Hepatocyte (in vitro differentiated cells): ENCODE measurements around the gene TMED10. TPM values are rescaled to one million over a fixed set of nuclear protein-coding genes. Genes with fewer than 3 reads are reported as not detected.
"Not testable (repeated sequence)": the region's sequence is repeated elsewhere in the genome, so short reads cannot be mapped to it uniquely, and the experiment has no call there.

Source experiments
- DNase-seq: peaks from one replicate; pipeline ENCODE4 v3.0.0-alpha.2; 2016; ENCODE audit warnings: low spot score
- H2AFZ ChIP-seq: fragments of 200-600 bp; sonication (generic); 2 replicates; pipeline ENCODE4 v1.6.0; 2016; ENCODE audit warnings: antibody characterized with exemption, mild to moderate bottlenecking
- H3K27ac ChIP-seq: fragments of 200-600 bp; sonication (generic); 2 replicates; pipeline ENCODE4 v1.5.1; 2016; ENCODE audit warnings: mild to moderate bottlenecking
- H3K27me3 ChIP-seq: fragments of 200-600 bp; sonication (generic); 2 replicates; pipeline ENCODE4 v1.6.1; 2016
- H3K36me3 ChIP-seq: fragments of 200-600 bp; sonication (generic); replicated peaks from 2 replicates; pipeline ENCODE4 v1.5.1; 2016; ENCODE audit warnings: low read depth; ENCODE audit not compliant: insufficient read depth
- H3K4me1 ChIP-seq: fragments of 200-600 bp; sonication (generic); 2 replicates; pipeline ENCODE4 v1.5.1; 2016; ENCODE audit warnings: mild to moderate bottlenecking, moderate library complexity; ENCODE audit not compliant: insufficient read depth
- H3K4me2 ChIP-seq: fragments of 200-600 bp; sonication (generic); 2 replicates; pipeline ENCODE4 v1.6.0; 2016
- H3K4me3 ChIP-seq: fragments of 200-600 bp; sonication (generic); 2 replicates; pipeline ENCODE4 v1.5.1; 2016; ENCODE audit warnings: mild to moderate bottlenecking
- H3K79me2 ChIP-seq: fragments of 200-600 bp; sonication (generic); 2 replicates; pipeline ENCODE4 v1.6.0; 2017; ENCODE audit warnings: mild to moderate bottlenecking
- H3K9me2 ChIP-seq: fragments of 200-600 bp; sonication (generic); replicated peaks from 2 replicates; pipeline ENCODE4 v1.6.0; 2017; ENCODE audit warnings: mild to moderate bottlenecking; ENCODE audit not compliant: insufficient read depth
- H3K9me3 ChIP-seq: fragments of 200-600 bp; sonication (generic); 2 replicates; pipeline ENCODE4 v1.5.1; 2016; ENCODE audit warnings: low read depth, mild to moderate bottlenecking
- H4K20me1 ChIP-seq: fragments of 200-600 bp; sonication (generic); 2 replicates; pipeline ENCODE4 v1.6.0; 2016; ENCODE audit warnings: mild to moderate bottlenecking; ENCODE audit not compliant: insufficient read depth, poor library complexity, severe bottlenecking
- EZH2 ChIP-seq: fragments of 200-600 bp; sonication (generic); IDR thresholded peaks from 2 replicates; pipeline ENCODE4 v1.6.1; 2016; ENCODE audit warnings: antibody characterized with exemption, mild to moderate bottlenecking, borderline replicate concordance
- EZH2phosphoT487 ChIP-seq: fragments of 200-600 bp; sonication (generic); IDR thresholded peaks from one replicate; pipeline ENCODE4 v1.6.1; 2018; ENCODE audit warnings: antibody characterized with exemption, mild to moderate bottlenecking, low read depth, moderate library complexity; ENCODE audit not compliant: unreplicated experiment, severe bottlenecking
- WGBS: methylation state at CpG from one replicate; pipeline ENCODE4 v1.1.6; 2016; ENCODE audit warnings: low lambda C conversion rate; ENCODE audit errors: missing lambda C conversion rate; 5-methylcytosine and 5-hydroxymethylcytosine counted together
- polyA plus RNA-seq: library from polyadenylated mRNA; unstranded; fragments of >200 nt; fragmentation: Nextera tagmentation; extraction: Ambion mirVana; gene quantifications from 2 replicates; pipeline ENCODE4 v1.2.1, GENCODE V29; 2016
- total RNA-seq: library from RNA; depleted of rRNA; stranded (reverse); fragments of >200 nt; gene quantifications from 2 replicates; pipeline ENCODE4 v1.2.3, GENCODE V29; 2014
- TF ChIP-seq, protein P1 (sequence below): fragments of 200-600 bp; sonication (generic); IDR thresholded peaks from 2 replicates; pipeline ENCODE4 v1.5.1; 2016; ENCODE audit warnings: antibody characterized with exemption, mild to moderate bottlenecking; ENCODE audit not compliant: poor library complexity

Gene TMED10
- total and polyA plus RNA-seq, 2 experiments from 2014 or later: 375 to 390 TPM

GRCh38 chr14:75127903-75128595, 48.4 kb downstream of the TMED10 start:
- H3K9me3 ChIP-seq: no peaks in the 10 kb centered on the region
- no peak overlapping the region for H3K4me3 ChIP-seq
- no peaks in the 10 kb centered on the region for H3K4me1 ChIP-seq
- TF ChIP-seq, protein P1, sequence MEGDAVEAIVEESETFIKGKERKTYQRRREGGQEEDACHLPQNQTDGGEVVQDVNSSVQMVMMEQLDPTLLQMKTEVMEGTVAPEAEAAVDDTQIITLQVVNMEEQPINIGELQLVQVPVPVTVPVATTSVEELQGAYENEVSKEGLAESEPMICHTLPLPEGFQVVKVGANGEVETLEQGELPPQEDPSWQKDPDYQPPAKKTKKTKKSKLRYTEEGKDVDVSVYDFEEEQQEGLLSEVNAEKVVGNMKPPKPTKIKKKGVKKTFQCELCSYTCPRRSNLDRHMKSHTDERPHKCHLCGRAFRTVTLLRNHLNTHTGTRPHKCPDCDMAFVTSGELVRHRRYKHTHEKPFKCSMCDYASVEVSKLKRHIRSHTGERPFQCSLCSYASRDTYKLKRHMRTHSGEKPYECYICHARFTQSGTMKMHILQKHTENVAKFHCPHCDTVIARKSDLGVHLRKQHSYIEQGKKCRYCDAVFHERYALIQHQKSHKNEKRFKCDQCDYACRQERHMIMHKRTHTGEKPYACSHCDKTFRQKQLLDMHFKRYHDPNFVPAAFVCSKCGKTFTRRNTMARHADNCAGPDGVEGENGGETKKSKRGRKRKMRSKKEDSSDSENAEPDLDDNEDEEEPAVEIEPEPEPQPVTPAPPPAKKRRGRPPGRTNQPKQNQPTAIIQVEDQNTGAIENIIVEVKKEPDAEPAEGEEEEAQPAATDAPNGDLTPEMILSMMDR: no peak
- TF ChIP-seq EZH2phosphoT487 (no peak), EZH2 (no peak)
- WGBS: 92% methylated on average over 10 of the region's 10 CpGs
- no peaks in the 10 kb centered on the region for H3K9me2 ChIP-seq
- no peaks in the 10 kb centered on the region for H3K27me3 ChIP-seq
- H4K20me1 ChIP-seq: no peaks in the 10 kb centered on the region
- H3K79me2 ChIP-seq: peaks cover 8% of the 10 kb centered on the region
- H3K27ac ChIP-seq: no peak overlapping the region
- H3K36me3 ChIP-seq: no peaks in the 10 kb centered on the region
- no peak for DNase-seq
- no peak overlapping the region for H2AFZ ChIP-seq
- peak overlapping the region; percentile 79 for H3K4me2 ChIP-seq

GRCh38 chr14:75127474-75127820, 49.0 kb downstream of the TMED10 start:
- not testable (repeated sequence) for DNase-seq, H3K36me3 ChIP-seq, H3K4me3 ChIP-seq, H3K4me1 ChIP-seq, H3K9me3 ChIP-seq, H3K9me2 ChIP-seq, H4K20me1 ChIP-seq, H3K79me2 ChIP-seq, H3K27me3 ChIP-seq
- H3K4me2 ChIP-seq: peak overlapping the region; percentile 79
- peak overlapping the region; percentile 77 for H2AFZ ChIP-seq
- WGBS: 91% methylated on average over 16 of the region's 16 CpGs
- peak overlapping the region; percentile 91 for H3K27ac ChIP-seq

DNA sequence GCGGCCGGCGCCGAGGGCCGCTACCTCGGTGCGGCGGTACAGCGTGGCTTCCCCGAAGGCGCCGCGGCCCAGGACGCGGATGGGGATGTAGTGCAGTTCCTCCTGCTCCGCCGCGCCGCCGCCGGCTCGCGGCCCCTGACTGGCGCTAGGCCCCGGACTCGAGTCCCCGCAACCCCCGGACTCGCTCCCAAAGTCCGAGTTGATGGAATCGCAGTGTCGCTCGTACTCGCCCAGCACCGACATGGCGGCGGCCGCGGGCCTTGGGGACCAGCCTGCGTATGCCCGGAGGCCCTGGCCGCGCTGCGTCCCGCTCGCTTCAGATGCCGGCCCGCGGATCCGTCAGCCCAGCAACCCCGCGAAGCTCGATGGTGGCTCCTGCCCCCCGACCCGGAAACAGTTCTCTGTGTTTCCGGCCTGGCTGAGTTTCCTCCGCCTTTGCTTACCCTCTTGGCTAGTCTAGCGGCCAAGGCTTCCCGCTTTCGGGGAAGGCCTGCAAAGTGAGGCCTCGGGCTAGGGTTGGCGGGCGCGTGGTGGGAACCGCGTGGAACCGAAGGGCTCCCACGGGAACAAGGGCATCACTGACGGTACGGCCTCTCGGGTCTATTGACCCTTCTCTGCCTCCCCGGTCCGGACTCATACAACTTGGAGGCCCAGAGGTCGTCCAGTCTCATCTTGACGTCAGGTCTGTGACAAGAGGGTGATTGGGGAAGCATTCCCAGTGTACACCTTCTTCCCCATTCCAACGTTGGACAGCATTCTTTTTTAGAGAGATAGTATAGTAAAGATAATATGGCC, 49.5 kb downstream of the TMED10 start, which contains the start of gene NEK9:
NEK9 (minus strand) TSS at position 370 of the 795 bp plus-strand sequence; CDS start at position 243, 127 bp downstream.
- no peaks in the 10 kb centered on the region for H4K20me1 ChIP-seq
- no peaks in the 10 kb centered on the region for H3K4me1 ChIP-seq
- peak within 1 kb of the TSS; percentile 91 for H3K27ac ChIP-seq
- H2AFZ ChIP-seq: peak within 1 kb of the TSS; percentile 77
- peaks cover 8% of the 10 kb centered on the region for H3K79me2 ChIP-seq
- no peaks in the 10 kb centered on the region for H3K9me2 ChIP-seq
- peak within 1 kb of the TSS; percentile 63 for H3K4me3 ChIP-seq
- TF ChIP-seq, protein P1: no peak
- TF ChIP-seq EZH2phosphoT487: no peak
- TF ChIP-seq EZH2: no peak
- H3K9me3 ChIP-seq: no peaks in the 10 kb centered on the region
- H3K4me2 ChIP-seq: peak within 1 kb of the TSS; percentile 79
- H3K27me3 ChIP-seq: no peaks in the 10 kb centered on the region
- H3K36me3 ChIP-seq: no peaks in the 10 kb centered on the region
- WGBS: 62% methylated on average over 63 of the region's 76 CpGs
- peak; percentile 70 for DNase-seq

DNA sequence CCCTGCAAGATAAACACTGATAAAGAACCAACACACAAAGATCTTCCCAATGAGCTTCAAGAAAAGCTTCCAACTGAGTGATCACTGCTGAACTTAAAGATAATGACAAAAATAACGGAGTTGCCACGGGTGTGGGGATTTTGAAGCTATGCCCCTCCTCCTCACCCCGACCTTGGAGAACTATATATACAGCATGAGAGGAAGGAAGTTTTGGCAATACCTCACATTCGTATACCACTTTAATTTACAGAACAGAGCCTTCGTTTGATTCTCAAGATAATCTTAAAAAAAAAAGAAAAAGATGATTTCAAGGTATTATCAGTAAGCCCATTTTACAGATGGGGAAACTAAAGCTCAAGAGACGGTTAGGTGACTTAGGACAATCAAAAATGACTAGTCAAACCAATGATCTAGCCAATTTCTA, 50.3 kb downstream of the TMED10 start:
- peaks cover 8% of the 10 kb centered on the region for H3K79me2 ChIP-seq
- H3K9me2 ChIP-seq: no peaks in the 10 kb centered on the region
- DNase-seq: no peak
- 52% methylated on average over 6 of the region's 6 CpGs for WGBS
- no peaks in the 10 kb centered on the region for H4K20me1 ChIP-seq
- peak overlapping the region; percentile 91 for H3K27ac ChIP-seq
- peak overlapping the region; percentile 77 for H2AFZ ChIP-seq
- H3K9me3 ChIP-seq: no peaks in the 10 kb centered on the region
- TF ChIP-seq EZH2phosphoT487: no peak
- TF ChIP-seq, protein P1: no peak
- no peak for TF ChIP-seq EZH2
- H3K27me3 ChIP-seq: no peaks in the 10 kb centered on the region
- no peaks in the 10 kb centered on the region for H3K4me1 ChIP-seq
- peak overlapping the region; percentile 63 for H3K4me3 ChIP-seq
- H3K36me3 ChIP-seq: no peaks in the 10 kb centered on the region
- peak overlapping the region; percentile 79 for H3K4me2 ChIP-seq
